Renal cortex interstitium (tissue), 11 donors: Measurements from ENCODE around the gene BTBD18. TPM values are rescaled to one million over a fixed set of nuclear protein-coding genes. Genes with fewer than 3 reads are reported as not detected.

Source experiments
- DNase-seq, 11 donors: peaks; one replicate each; pipeline ENCODE4 v3.0.0-alpha.2; 2013; ENCODE audit warnings: low read depth in 9 of 11, low spot score in 4 of 11; ENCODE audit errors: extremely low read depth in 1 of 11
- polyA plus RNA-seq, 3 donors: library from polyadenylated mRNA; unstranded; fragments of 120-200 nt; gene quantifications; one replicate each; pipeline ENCODE4 v1.2.1, GENCODE V29; 2013; ENCODE audit not compliant: insufficient read length in 3 of 3

BTBD18 gene
- polyA plus RNA-seq, 3 donors = 0.13 to 0.25 (median 0.15) TPM

- DNase-seq = no peak
Measured at GRCh38 chr11:57777969-57778317, 26.3 kb upstream of the BTBD18 start.

DNA sequence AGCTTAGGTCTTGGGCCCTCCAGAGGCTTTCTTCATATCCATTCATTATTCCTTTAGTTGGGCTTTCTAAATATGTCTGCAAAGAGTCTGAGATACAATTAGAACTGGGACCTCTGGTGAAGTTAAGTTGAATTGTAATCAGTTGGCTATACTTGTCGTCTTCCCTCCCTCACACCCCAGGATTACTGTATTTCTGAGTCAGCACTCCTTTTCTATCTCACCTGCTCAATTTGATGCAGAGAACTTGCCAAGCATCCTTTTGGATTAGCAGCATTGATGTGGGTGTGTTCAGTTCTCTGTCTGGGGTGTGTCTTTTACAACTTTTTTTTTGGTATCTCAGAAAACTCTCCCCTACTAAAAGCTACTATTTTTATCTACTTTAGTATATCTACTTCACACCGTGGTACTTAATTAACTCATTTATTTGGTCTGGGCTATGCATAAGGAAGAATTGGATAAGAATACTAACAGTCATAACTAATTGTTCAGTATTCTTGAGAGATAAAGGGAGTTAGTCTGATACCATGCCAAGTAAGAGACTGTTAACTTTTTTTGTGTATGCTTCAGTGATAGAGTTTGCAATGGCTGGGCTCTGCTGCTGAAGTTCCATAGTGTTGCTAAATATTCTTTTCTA, 25.1 kb upstream of the BTBD18 start:
- no peak for DNase-seq

DNA sequence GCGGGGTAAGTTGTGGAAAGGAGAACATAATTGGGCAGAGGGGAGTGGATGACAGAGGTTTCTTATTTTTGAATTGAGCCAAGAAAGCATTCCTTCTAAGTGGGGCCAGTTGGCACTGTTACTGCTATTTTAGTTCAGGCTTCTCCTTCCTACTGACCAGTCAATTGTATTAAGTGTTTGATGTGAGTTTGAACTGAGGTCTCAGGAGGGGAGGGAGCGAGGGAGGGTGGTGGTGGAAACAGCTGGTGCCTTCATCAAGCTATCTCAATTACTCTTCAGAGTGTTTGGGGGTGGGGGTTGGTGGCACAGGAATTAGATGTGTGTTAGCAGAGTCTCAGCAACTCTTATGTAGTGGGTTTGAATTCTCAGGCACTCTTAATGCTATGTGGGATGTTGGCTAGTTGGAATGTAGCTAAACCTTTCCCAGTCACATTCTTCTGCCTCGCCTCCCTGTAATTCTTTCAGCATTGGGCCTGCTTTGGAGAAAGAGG, 24.5 kb upstream of the BTBD18 start:
- no peak for DNase-seq

GRCh38 chr11:57775491-57775890, 23.9 kb upstream of the BTBD18 start:
- DNase-seq = no peak

- no peak for DNase-seq
Measured at GRCh38 chr11:57773026-57773598, 21.5 kb upstream of the BTBD18 start.

GRCh38 chr11:57772562-57772961, 20.9 kb upstream of the BTBD18 start:
- DNase-seq = no peak

DNA sequence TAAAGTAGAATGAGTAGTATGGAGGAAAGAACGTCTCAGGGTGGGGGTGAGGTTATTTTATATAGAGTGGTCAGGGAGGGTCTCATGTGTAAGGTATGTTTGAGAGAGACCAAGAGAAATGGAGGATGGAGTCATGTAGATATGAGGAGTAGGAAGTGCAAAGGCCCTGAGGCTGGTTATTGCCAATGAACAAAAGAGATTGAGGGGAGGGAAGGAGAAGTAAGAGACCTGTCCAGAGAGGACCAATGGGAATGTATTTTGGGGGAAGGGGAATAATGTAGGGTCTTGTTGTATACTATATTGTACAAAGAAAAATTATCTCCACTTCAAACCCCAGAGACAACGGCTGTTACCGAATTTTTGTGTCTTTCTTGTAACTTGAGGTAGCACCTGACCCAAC, 19.7 kb upstream of the BTBD18 start:
- DNase-seq = no peak

DNA sequence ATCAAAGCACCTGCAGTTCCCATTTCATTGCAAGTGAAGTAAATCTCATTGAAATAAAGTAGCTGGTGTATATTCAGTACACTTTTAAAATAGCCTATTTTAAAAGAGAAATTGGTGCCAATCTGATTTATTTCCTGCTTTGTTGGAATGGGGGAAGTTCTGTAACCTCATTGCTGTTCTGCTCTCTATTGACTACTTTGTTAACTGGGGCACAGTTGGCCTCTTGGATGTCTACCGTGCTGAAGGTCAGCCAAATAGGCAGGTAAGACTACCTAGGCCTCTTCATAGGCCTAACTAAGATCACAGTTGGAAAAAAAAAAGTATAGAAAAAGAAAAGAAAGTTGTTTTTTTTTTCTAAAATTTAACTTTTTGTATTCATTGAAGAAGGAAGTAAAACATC, 19.2 kb upstream of the BTBD18 start:
- no peak for DNase-seq

GRCh38 chr11:57764972-57765371, 13.4 kb upstream of the BTBD18 start:
- DNase-seq = no peak

- no peak for DNase-seq
Measured at GRCh38 chr11:57764566-57764965, 12.9 kb upstream of the BTBD18 start.

DNA sequence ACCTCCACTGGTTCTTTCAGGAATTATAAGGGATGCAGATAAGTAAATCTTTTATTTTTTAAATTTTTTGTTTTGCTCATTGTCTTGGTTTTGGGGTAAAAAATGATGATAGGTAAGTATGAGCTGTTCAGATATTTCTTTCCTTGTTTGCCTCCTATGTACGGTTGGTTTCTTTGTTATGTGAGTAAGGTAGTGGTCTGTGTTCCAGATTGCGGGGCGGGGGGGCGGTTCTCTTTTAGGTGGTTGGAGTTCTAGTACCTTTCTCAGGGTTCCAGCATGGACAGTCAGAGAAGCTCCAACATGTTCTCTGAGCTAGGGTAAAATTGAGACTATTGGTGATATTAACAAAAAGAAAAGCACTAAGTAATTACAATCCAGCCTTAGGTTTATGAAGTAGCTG, 12.4 kb upstream of the BTBD18 start:
- DNase-seq = no peak

- peak in 2 of 11 donors; percentile 53 to 77 for DNase-seq
Measured at GRCh38 chr11:57763568-57763967, 11.9 kb upstream of the BTBD18 start.

DNA sequence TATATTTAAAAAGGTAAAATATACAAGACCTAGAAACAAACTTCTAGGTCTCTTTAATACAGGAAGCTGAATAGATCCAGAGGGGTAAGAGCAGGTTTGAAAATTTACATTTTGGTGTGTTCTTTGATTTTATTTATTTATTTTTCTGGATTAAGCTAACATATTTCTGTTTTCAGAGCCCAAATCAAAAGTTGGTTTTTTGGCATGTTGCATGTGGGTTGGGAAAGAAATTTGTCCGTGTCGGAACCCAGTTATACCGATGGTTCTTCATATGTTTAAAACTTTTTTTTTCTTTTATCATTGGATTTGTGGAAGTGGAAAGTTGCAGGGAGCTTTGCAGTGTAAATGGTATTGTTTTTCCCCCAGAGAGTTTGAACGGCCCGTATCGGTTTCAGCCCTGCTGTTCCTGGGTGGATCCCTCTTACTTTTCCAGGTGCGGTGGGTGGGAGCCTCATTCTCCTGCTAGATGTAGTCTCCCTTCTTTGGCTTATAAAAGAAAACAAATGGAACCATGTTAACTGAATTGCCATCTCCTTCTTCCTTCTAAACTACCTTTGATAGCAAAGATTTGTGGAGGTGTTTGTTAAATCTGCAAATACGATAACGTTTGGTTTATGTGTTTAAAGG, 10.7 kb upstream of the BTBD18 start:
- DNase-seq = no peak

DNA sequence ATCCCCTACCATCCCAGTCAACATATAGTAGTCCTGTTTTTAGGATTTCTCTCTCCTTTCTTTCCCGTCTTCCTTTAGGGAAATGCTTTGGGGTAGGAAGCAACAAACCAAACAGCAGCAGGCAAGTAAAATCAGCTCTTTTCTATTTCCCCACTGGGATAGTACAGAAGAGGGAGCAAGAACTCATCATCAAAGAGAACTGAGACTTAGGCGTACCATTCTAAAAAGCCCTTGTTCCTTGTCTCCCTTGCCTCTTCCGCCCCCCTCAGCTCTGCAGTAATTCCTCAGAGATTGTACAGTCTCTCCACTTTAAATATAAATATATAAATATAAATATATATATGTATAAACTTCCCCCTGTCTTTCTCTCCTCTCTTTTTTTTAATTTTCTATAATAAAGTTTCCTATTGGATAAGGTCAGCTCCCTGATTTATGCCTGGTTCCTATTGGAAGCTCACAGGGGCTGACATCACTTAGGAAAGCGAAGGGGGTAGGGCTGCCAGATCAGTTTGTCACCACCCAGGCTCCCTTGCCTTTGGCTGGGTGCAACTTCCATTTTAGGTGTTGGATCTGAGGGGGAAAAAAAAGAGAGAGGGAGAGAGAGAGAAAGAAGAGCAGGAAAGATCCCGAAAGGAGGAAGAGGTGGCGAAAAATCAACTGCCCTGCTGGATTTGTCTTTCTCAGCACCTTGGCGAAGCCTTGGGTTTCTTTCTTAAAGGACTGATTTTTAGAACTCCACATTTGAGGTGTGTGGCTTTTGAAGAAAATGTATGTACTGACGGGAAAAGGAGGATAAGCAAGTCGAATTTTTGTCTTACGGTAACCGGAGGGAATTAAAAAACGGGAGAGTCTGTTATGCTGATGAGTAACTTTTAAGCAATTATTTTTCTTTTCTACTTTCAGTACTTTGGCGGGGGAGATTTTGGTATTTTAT, 9.9 kb upstream of the BTBD18 start, which contains the start of gene CTNND1:
TSS of gene CTNND1 (plus strand) at position 502 of the 934 bp plus-strand sequence. CDS start 29,677 bp downstream, outside the sequence.
- DNase-seq = peak; percentile 89 to 98 (median 95)

DNA sequence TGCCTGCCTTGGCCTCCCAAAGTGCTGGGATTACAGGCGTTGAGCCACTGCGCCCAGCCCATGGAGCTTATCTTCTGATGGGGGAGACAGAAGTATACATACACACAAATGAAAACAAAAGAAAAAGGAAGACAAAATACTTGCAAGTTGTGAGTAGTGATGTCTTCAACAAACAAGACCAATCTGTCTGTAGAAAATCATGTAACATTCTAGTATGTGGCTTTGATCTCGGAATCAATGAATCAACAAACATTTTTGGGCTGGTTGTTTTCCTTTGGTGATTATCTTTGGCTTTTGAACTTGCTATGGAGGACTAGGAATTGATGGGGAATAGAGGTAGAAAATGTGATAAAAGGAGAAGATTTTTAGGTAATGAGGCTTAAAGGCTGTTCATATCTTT, 6.6 kb upstream of the BTBD18 start:
- DNase-seq = no peak

GRCh38 chr11:57752954-57753353, 1.3 kb upstream of the BTBD18 start:
- no peak for DNase-seq

GRCh38 chr11:57751176-57751575, 443 bp downstream of the BTBD18 start:
- DNase-seq = no peak

DNA sequence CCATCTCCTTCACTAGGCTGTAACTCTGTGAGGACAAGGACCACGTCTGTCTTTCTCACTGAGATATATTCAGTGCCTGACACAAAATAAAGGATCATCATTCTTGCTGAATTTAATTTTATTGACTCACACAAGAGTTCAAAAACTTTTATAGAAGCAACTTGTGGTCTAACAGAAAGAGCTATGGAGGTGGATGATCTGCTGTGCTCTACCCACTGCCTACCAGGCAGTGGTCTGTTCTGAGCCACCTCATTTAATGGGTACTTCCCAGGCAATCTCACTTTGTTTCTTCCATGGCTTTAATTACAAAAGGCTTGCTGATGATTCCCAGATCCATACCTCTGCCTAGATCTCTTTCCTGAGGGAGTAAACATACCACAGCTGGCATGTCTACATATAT, 4.7 kb downstream of the BTBD18 start:
- no peak for DNase-seq

DNA sequence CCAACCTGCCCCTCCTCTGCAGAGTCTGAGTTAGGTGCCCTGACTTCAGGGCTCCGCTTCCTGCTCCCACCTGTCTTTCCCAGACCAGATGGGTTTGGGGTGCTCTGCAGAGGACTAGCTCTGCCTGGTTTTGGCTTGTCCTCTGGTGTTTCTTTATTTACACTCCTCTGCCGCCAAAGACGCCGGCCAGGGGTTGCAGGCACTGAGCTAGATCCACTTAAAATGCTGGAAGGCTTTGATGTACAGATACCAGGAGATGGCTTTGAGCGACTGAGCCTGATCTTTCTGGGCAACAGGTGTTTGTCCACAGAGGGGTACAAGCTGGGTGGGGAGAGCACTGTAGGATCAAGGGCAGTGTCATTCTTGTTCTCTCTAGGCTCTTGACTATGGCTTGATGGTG, 6.4 kb downstream of the BTBD18 start:
- no peak for DNase-seq

DNA sequence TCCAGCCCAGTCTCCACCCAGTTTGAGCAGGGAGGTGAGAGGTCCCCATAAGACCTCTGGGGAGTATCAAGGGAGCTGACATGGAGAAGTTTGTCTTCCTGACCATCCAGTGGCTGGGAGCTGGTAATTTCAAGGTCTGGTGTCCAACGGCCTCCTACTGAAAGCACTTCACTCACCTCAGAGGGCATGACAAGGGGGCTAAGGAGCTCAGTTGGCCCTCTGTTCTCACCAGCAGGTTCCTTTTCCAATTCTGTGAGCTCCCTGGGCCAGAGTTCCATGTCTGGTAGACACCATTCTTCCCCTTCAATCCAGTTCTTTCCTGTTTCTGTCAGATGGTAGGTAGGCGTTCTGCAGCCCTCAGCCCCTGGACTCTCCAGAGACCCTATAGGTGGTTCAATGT, 7.3 kb downstream of the BTBD18 start:
- no peak for DNase-seq
